Measurements from ENCODE around the gene MRPS14.

The MRPS14 gene

GRCh38 chr1:174976436-174977108, 46.7 kb downstream of the MRPS14 start:
- DNase-seq: no peak

GRCh38 chr1:174975764-174976163, 47.5 kb downstream of the MRPS14 start:
- DNase-seq: no peak

GRCh38 chr1:174974711-174975119, 48.5 kb downstream of the MRPS14 start:
- no peak for DNase-seq

- no peak for DNase-seq
Observed at GRCh38 chr1:174971902-174972301, 51.3 kb downstream of the MRPS14 start.

- DNase-seq: no peak
Observed at GRCh38 chr1:174971466-174971865, 51.8 kb downstream of the MRPS14 start.

GRCh38 chr1:174969977-174970376, 53.2 kb downstream of the MRPS14 start:
- no peak for DNase-seq

- no peak for DNase-seq
Observed at GRCh38 chr1:174968750-174969244, 54.4 kb downstream of the MRPS14 start.

- no peak for DNase-seq
Observed at GRCh38 chr1:174967845-174968705, 55.1 kb downstream of the MRPS14 start.

- no peak for DNase-seq
Observed at GRCh38 chr1:174966008-174966572, 57.1 kb downstream of the MRPS14 start.

- DNase-seq: no peak
Observed at GRCh38 chr1:174965362-174966007, 57.7 kb downstream of the MRPS14 start.

GRCh38 chr1:174964972-174965361, 58.3 kb downstream of the MRPS14 start:
- no peak for DNase-seq

GRCh38 chr1:174964261-174964971, 58.8 kb downstream of the MRPS14 start:
- no peak for DNase-seq

GRCh38 chr1:174963529-174964125, 59.6 kb downstream of the MRPS14 start:
- DNase-seq: no peak
